GM23338 (cell line): ENCODE results near the gene HBS1L.

Experiments
- CREB1 ChIP-seq: fragments of 250-450 bp; sonication (Bioruptor Pico); IDR thresholded peaks from 2 replicates; pipeline ENCODE4 v1.5.0; 2020; ENCODE audit warnings: low read depth, mild to moderate bottlenecking, moderate library complexity
- EZH2 ChIP-seq: fragments of 200-600 bp; sonication (generic); IDR thresholded peaks from one replicate; pipeline ENCODE4 v1.8.0; 2017; ENCODE audit warnings: antibody characterized with exemption, mild to moderate bottlenecking, low read depth; ENCODE audit not compliant: unreplicated experiment
- JUNB ChIP-seq: IDR thresholded peaks from one replicate; pipeline ENCODE4 v1.6.1; 2016; ENCODE audit warnings: antibody characterized with exemption; ENCODE audit not compliant: unreplicated experiment
- NANOG ChIP-seq: IDR thresholded peaks from 2 replicates; pipeline ENCODE4 v1.6.1; 2016; ENCODE audit warnings: antibody characterized with exemption, borderline replicate concordance
- ZNF331 ChIP-seq: fragments of 250-450 bp; sonication (Bioruptor Pico); IDR thresholded peaks from 2 replicates; pipeline ENCODE4 v1.5.0; 2020; ENCODE audit warnings: low read depth, mild to moderate bottlenecking, moderate library complexity
- TF ChIP-seq, protein P1 (sequence below): IDR thresholded peaks from one replicate; pipeline ENCODE4 v1.6.1; 2018; ENCODE audit warnings: antibody characterized with exemption; ENCODE audit not compliant: unreplicated experiment
- TF ChIP-seq, protein P2 (sequence below), 2 experiments: fragments of 200-600 bp in 1 of 2; sonication (generic) in 1 of 2; conservative IDR thresholded peaks; 2 replicates each; pipeline versions ENCODE4 v1.5.1 to v1.6.1; 2016 to 2017; ENCODE audit warnings: antibody characterized with exemption in 2 of 2, low read depth in 2 of 2, mild to moderate bottlenecking in 2 of 2, moderate library complexity in 1 of 2

- TF ChIP-seq JUNB: no peak
- TF ChIP-seq EZH2: no peak
- TF ChIP-seq, protein P1, sequence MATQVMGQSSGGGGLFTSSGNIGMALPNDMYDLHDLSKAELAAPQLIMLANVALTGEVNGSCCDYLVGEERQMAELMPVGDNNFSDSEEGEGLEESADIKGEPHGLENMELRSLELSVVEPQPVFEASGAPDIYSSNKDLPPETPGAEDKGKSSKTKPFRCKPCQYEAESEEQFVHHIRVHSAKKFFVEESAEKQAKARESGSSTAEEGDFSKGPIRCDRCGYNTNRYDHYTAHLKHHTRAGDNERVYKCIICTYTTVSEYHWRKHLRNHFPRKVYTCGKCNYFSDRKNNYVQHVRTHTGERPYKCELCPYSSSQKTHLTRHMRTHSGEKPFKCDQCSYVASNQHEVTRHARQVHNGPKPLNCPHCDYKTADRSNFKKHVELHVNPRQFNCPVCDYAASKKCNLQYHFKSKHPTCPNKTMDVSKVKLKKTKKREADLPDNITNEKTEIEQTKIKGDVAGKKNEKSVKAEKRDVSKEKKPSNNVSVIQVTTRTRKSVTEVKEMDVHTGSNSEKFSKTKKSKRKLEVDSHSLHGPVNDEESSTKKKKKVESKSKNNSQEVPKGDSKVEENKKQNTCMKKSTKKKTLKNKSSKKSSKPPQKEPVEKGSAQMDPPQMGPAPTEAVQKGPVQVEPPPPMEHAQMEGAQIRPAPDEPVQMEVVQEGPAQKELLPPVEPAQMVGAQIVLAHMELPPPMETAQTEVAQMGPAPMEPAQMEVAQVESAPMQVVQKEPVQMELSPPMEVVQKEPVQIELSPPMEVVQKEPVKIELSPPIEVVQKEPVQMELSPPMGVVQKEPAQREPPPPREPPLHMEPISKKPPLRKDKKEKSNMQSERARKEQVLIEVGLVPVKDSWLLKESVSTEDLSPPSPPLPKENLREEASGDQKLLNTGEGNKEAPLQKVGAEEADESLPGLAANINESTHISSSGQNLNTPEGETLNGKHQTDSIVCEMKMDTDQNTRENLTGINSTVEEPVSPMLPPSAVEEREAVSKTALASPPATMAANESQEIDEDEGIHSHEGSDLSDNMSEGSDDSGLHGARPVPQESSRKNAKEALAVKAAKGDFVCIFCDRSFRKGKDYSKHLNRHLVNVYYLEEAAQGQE: no peak
- TF ChIP-seq, protein P2, sequence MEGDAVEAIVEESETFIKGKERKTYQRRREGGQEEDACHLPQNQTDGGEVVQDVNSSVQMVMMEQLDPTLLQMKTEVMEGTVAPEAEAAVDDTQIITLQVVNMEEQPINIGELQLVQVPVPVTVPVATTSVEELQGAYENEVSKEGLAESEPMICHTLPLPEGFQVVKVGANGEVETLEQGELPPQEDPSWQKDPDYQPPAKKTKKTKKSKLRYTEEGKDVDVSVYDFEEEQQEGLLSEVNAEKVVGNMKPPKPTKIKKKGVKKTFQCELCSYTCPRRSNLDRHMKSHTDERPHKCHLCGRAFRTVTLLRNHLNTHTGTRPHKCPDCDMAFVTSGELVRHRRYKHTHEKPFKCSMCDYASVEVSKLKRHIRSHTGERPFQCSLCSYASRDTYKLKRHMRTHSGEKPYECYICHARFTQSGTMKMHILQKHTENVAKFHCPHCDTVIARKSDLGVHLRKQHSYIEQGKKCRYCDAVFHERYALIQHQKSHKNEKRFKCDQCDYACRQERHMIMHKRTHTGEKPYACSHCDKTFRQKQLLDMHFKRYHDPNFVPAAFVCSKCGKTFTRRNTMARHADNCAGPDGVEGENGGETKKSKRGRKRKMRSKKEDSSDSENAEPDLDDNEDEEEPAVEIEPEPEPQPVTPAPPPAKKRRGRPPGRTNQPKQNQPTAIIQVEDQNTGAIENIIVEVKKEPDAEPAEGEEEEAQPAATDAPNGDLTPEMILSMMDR (conservative IDR thresholded peaks at IDR 0.05; ENCODE audit: low read depth in 2 of 2): no peak
- no peak for TF ChIP-seq CREB1
- no peak for TF ChIP-seq ZNF331
- TF ChIP-seq NANOG: no peak
Observed at GRCh38 chr6:134979142-134979541, 75.5 kb downstream of the HBS1L start.
